Lower leg skin (tissue), 3 donors: ENCODE measurements around the gene GRN.

Source experiments
- CTCF ChIP-seq, 3 donors: fragments of 450-650 bp; IDR thresholded peaks; one replicate each; pipeline ENCODE4 v1.5.1; 2016; ENCODE audit warnings: antibody characterized with exemption in 3 of 3, mild to moderate bottlenecking in 3 of 3, moderate library complexity in 2 of 3
- POLR2A ChIP-seq, 2 donors: fragments of 450-650 bp; IDR thresholded peaks; one replicate each; pipeline ENCODE4 v1.6.1; 2016 to 2017; ENCODE audit warnings: antibody characterized with exemption in 2 of 2, mild to moderate bottlenecking in 1 of 2, moderate library complexity in 1 of 2

GRCh38 chr17:44398692-44399691 lies 53.9 kb downstream of the GRN start:
- TF ChIP-seq CTCF (IDR thresholded peaks at IDR 0.05) = no peak
- TF ChIP-seq POLR2A (IDR thresholded peaks at IDR 0.05) = no peak
